A549 treated with GW870086 at 1 μM for 4 hours (cell line): ENCODE data around the gene DMXL2. TPM values are rescaled to one million over a fixed set of nuclear protein-coding genes. Genes with fewer than 3 reads are reported as not detected.

Source experiments
- total RNA-seq: library from RNA; stranded (reverse); fragments of 200-300 nt; extraction: Qiagen RNA extraction; gene quantifications from 5 replicates; pipeline ENCODE4 v1.2.3, GENCODE V29; 2022; ENCODE audit warnings: low read depth

Gene DMXL2
- total RNA-seq: 11.1 to 20.3 TPM (median 17.2 TPM) in 5 replicates

GRCh38 chr15:51622604-51623370 is at the start of gene DMXL2:
Gene DMXL2 (minus strand): TSS chr15:51622771. CDS start chr15:51622545, 226 bp downstream.

Other genes starting within 250 kb of the DMXL2 start
- gene SCG3, start 58.7 kb upstream of the DMXL2 start, total RNA-seq: 0.07 to 0.08 TPM in 2 of 5 replicates, not detected in the others
- gene LYSMD2, start 114.9 kb upstream of the DMXL2 start, total RNA-seq: 21.0 to 27.9 TPM (median 26.0 TPM) in 5 replicates
- 0.93 to 1.9 TPM (median 1.8 TPM) in 5 replicates for gene TMOD2, start 128.8 kb upstream of the DMXL2 start, total RNA-seq
- 49.0 to 76.3 TPM (median 66.4 TPM) in 5 replicates for gene TMOD3, start 206.9 kb upstream of the DMXL2 start, total RNA-seq